Right cardiac atrium (tissue), 5 donors: ENCODE data around the gene CASP9. TPM values are rescaled to one million over a fixed set of nuclear protein-coding genes. Genes with fewer than 3 reads are reported as not detected.
A peak's percentile ranks its signal among the peaks of the same experiment; 100 is the strongest.
"Not testable (repeated sequence)": the region's sequence is repeated elsewhere in the genome, so short reads cannot be mapped to it uniquely, and the experiment has no call there.

ENCODE experiments used
- ATAC-seq, 2 donors: fragments of 200-7000 bp; cut with Tn5 transposase; one replicate each; pipeline versions ENCODE4 v1.8.0 to v1.9.1; 2020; ENCODE audit warnings: moderate library complexity in 2 of 2, mild to moderate bottlenecking in 1 of 2
- DNase-seq, 3 donors: peaks; one replicate each; pipeline ENCODE4 v3.0.0-alpha.2; 2020
- H3K27ac ChIP-seq: one replicate; pipeline ENCODE4 v1.5.1; 2013; ENCODE audit warnings: mild to moderate bottlenecking, low read length, control low read depth, moderate library complexity
- H3K27me3 ChIP-seq: one replicate; pipeline ENCODE4 v1.6.1; 2013; ENCODE audit not compliant: control insufficient read depth, insufficient read depth
- H3K4me1 ChIP-seq: one replicate; pipeline ENCODE4 v1.6.1; 2013; ENCODE audit warnings: low read length; ENCODE audit not compliant: control insufficient read depth, insufficient read depth
- H3K4me3 ChIP-seq: one replicate; pipeline ENCODE4 v1.5.1; 2013; ENCODE audit warnings: low read length, control low read depth
- H3K9me3 ChIP-seq: one replicate; pipeline ENCODE4 v1.6.1; 2013; ENCODE audit warnings: low read length; ENCODE audit not compliant: control insufficient read depth
- WGBS: extraction: QIAGEN DNeasy Blood & Tissue Kit; methylation state at CpG from one replicate; pipeline ENCODE4 v1.1.7; 2013; 5-methylcytosine and 5-hydroxymethylcytosine counted together
- intact Hi-C, 4 donors: fragments of 100-400 bp; cut with DNase I; formaldehyde crosslinking; loops; one replicate each; pipeline versions ENCODE4 v1.11.0 to v1.14.0; 2022 to 2023
- polyA plus RNA-seq: library from polyadenylated mRNA; stranded (reverse); fragments of 200-250 nt; gene quantifications from one replicate; pipeline ENCODE4 v1.2.3, GENCODE V29; 2013
- total RNA-seq, 4 donors: library from RNA; stranded (reverse); fragmentation: NEBNext Ultra II Directional; extraction: Animal tissue kit (Norgen Biotek cat#: 25700); gene quantifications; one replicate each; pipeline ENCODE4 v1.2.1, GENCODE V29; 2021
- donor health status: healthy with polysubstance abuse.
- donor health status: DM: no; HTN: yes; CAD: no.
- donor health status: DM: no; HTN: no; CAD: no.
- donor health status: DM: no; HTN: yes; CAD: no; lungs with severe emphysema.
- donor health status: DM: yes; HTN: yes; CAD: no.

The CASP9 gene
- total and polyA plus RNA-seq, 5 donors = 8.1 to 14.2 (median 12.8) TPM

GRCh38 chr1:15525050-15526020 is 1.3 kb upstream of the CASP9 start:
- Histone ChIP-seq H3K27ac (peak overlapping the region; percentile 98), H3K4me3 (peak overlapping the region; percentile 80), H3K27me3 (no peaks in the 10 kb centered on the region), H3K4me1 (peaks cover 6% of the 10 kb centered on the region), H3K9me3 (no peaks in the 10 kb centered on the region)
- ATAC-seq (peak; percentile 79 to 84), DNase-seq (no peak)
- WGBS = 2% methylated on average over 40 of the region's 40 CpGs
- intact Hi-C loops = no loop called here

- Histone ChIP-seq H3K9me3 (no peaks in the 10 kb centered on the region), H3K4me3 (peak overlapping the region; percentile 94), H3K4me1 (peaks cover 6% of the 10 kb centered on the region), H3K27me3 (no peaks in the 10 kb centered on the region), H3K27ac (peak overlapping the region; percentile 99)
- peak; percentile 100 for DNase-seq
- intact Hi-C loops = no loop called here
- WGBS = 1% methylated on average over 88 of the region's 88 CpGs
- peak; percentile 79 to 83 for ATAC-seq
Observed at GRCh38 chr1:15524283-15525049, 451 bp upstream of the CASP9 start.

- Histone ChIP-seq H3K27me3 (no peaks in the 10 kb centered on the region), H3K4me1 (peaks cover 6% of the 10 kb centered on the region), H3K27ac (peak overlapping the region; percentile 81), H3K9me3 (no peaks in the 10 kb centered on the region), H3K4me3 (peak overlapping the region; percentile 94)
- DNase-seq (no peak), ATAC-seq (no peak)
- intact Hi-C loops = no loop called here
- 41% methylated on average over 18 of the region's 18 CpGs for WGBS
Observed at GRCh38 chr1:15523104-15524020, 653 bp downstream of the CASP9 start.

- Histone ChIP-seq H3K4me1 (peaks cover 6% of the 10 kb centered on the region), H3K4me3 (no peak overlapping the region), H3K9me3 (no peaks in the 10 kb centered on the region), H3K27me3 (no peaks in the 10 kb centered on the region), H3K27ac (no peak overlapping the region)
- ATAC-seq (no peak), DNase-seq (no peak)
- intact Hi-C loops = no loop called here
- WGBS = 98% methylated on average over 4 of the region's 4 CpGs
Observed at GRCh38 chr1:15522551-15522950, 1.5 kb downstream of the CASP9 start.

GRCh38 chr1:15521206-15521906 is 2.7 kb downstream of the CASP9 start:
- intact Hi-C loops, H3K27ac ChIP-seq, H3K27me3 ChIP-seq, H3K4me3 ChIP-seq, H3K4me1 ChIP-seq, H3K9me3 ChIP-seq, ATAC-seq, DNase-seq: not testable (repeated sequence)
- 89% methylated on average over 17 of the region's 17 CpGs for WGBS

- H3K27ac ChIP-seq = no peak overlapping the region
- no peak overlapping the region for H3K4me3 ChIP-seq
- H3K4me1 ChIP-seq = peaks cover 4% of the 10 kb centered on the region
- H3K27me3 ChIP-seq = no peaks in the 10 kb centered on the region
- no peaks in the 10 kb centered on the region for H3K9me3 ChIP-seq
- intact Hi-C loops = no loop called here
- WGBS = 85% methylated on average over 3 of the region's 3 CpGs
- no peak for ATAC-seq
- no peak for DNase-seq
Observed at GRCh38 chr1:15519625-15520024, 4.4 kb downstream of the CASP9 start.

- H3K9me3 ChIP-seq = no peaks in the 10 kb centered on the region
- WGBS = 62% methylated on average over 2 of the region's 2 CpGs
- no peak overlapping the region for H3K27ac ChIP-seq
- no peak for ATAC-seq
- no peaks in the 10 kb centered on the region for H3K27me3 ChIP-seq
- intact Hi-C loops = no loop called here
- no peak overlapping the region for H3K4me3 ChIP-seq
- no peak for DNase-seq
- no peaks in the 10 kb centered on the region for H3K4me1 ChIP-seq
Observed at GRCh38 chr1:15515022-15515663, 8.9 kb downstream of the CASP9 start.

GRCh38 chr1:15514557-15514956 is 9.5 kb downstream of the CASP9 start:
- intact Hi-C loops, ATAC-seq, H3K27ac ChIP-seq, H3K4me3 ChIP-seq, H3K27me3 ChIP-seq, H3K4me1 ChIP-seq, DNase-seq, H3K9me3 ChIP-seq: not testable (repeated sequence)
- WGBS = 90% methylated on average over 5 of the region's 5 CpGs

- Histone ChIP-seq H3K4me1 (no peaks in the 10 kb centered on the region), H3K4me3 (no peak overlapping the region), H3K27ac (no peak overlapping the region), H3K27me3 (no peaks in the 10 kb centered on the region), H3K9me3 (no peaks in the 10 kb centered on the region)
- no peak for ATAC-seq
- intact Hi-C loops = no loop called here
- DNase-seq = no peak
- 92% methylated on average over 3 of the region's 3 CpGs for WGBS
Observed at GRCh38 chr1:15513919-15514318, 10.1 kb downstream of the CASP9 start.

- H3K27ac ChIP-seq = no peak overlapping the region
- no peaks in the 10 kb centered on the region for H3K9me3 ChIP-seq
- no peaks in the 10 kb centered on the region for H3K4me1 ChIP-seq
- H3K27me3 ChIP-seq = no peaks in the 10 kb centered on the region
- intact Hi-C loops = no loop called here
- 80% methylated on average over 4 of the region's 4 CpGs for WGBS
- DNase-seq (no peak), ATAC-seq (no peak)
- H3K4me3 ChIP-seq = no peak overlapping the region
Observed at GRCh38 chr1:15513192-15513591, 10.8 kb downstream of the CASP9 start.
